Mucosa of descending colon (tissue), 3 donors: Measurements from ENCODE around the gene GLCCI1. TPM values are rescaled to one million over a fixed set of nuclear protein-coding genes. Genes with fewer than 3 reads are reported as not detected.

Source experiments
- ATAC-seq: fragments of 200-7000 bp; cut with Tn5 transposase; one replicate; pipeline ENCODE4 v1.9.1; 2020; ENCODE audit warnings: mild to moderate bottlenecking, moderate library complexity
- DNase-seq, 3 donors: peaks; one replicate each; pipeline ENCODE4 v3.0.0-alpha.2; 2020
- H3K36me3 ChIP-seq: fragments of 200-600 bp; one replicate; pipeline ENCODE4 v1.8.0; 2021; ENCODE audit warnings: low read depth, mild to moderate bottlenecking
- H3K4me1 ChIP-seq: fragments of 200-600 bp; one replicate; pipeline ENCODE4 v1.8.0; 2021; ENCODE audit warnings: low read depth, mild to moderate bottlenecking
- H3K4me3 ChIP-seq: fragments of 200-600 bp; one replicate; pipeline ENCODE4 v1.8.0; 2021; ENCODE audit warnings: mild to moderate bottlenecking
- H3K9me3 ChIP-seq: fragments of 200-600 bp; one replicate; pipeline ENCODE4 v1.8.0; 2021; ENCODE audit warnings: mild to moderate bottlenecking
- intact Hi-C, 2 donors: fragments of 100-400 bp; cut with DNase I in 1 of 2; cut with micrococcal nuclease in 1 of 2; formaldehyde crosslinking; loops; one replicate each; pipeline versions ENCODE4 v1.11.0 to v1.11.1; 2022; cut with DNase I, micrococcal nuclease
- total RNA-seq, 3 donors: library from RNA; stranded (reverse); fragmentation: NEBNext Ultra II Directional in 2 of 3; extraction: Animal tissue kit (Norgen Biotek cat#: 25700) in 2 of 3; gene quantifications; one replicate each; pipeline versions ENCODE4 v1.2.1 to v1.2.4, GENCODE V29; 2021 to 2023
- TF ChIP-seq, protein P1 (sequence below): fragments of 200-600 bp; IDR thresholded peaks from one replicate; pipeline ENCODE4 v1.8.0; 2022; ENCODE audit warnings: antibody characterized with exemption, mild to moderate bottlenecking
- donor health status: DM: no; HTN: no; CAD: no; lungs with moderate emphysema.
- donor health status: DM: no; HTN: no; CAD: no.
- donor health status: DM: no; HTN: yes; CAD: no.

The GLCCI1 gene
- total RNA-seq, 3 donors from 2014 or later: 9.2 to 14.0 (median 12.3) TPM

- no peaks in the 10 kb centered on the region for H3K36me3 ChIP-seq
- DNase-seq (no peak), ATAC-seq (no peak)
- TF ChIP-seq, protein P1, sequence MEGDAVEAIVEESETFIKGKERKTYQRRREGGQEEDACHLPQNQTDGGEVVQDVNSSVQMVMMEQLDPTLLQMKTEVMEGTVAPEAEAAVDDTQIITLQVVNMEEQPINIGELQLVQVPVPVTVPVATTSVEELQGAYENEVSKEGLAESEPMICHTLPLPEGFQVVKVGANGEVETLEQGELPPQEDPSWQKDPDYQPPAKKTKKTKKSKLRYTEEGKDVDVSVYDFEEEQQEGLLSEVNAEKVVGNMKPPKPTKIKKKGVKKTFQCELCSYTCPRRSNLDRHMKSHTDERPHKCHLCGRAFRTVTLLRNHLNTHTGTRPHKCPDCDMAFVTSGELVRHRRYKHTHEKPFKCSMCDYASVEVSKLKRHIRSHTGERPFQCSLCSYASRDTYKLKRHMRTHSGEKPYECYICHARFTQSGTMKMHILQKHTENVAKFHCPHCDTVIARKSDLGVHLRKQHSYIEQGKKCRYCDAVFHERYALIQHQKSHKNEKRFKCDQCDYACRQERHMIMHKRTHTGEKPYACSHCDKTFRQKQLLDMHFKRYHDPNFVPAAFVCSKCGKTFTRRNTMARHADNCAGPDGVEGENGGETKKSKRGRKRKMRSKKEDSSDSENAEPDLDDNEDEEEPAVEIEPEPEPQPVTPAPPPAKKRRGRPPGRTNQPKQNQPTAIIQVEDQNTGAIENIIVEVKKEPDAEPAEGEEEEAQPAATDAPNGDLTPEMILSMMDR: no peak
- intact Hi-C loops: no loop called here
- no peaks in the 10 kb centered on the region for H3K9me3 ChIP-seq
- no peaks in the 10 kb centered on the region for H3K4me1 ChIP-seq
- H3K4me3 ChIP-seq: no peak overlapping the region
Observed at GRCh38 chr7:8129318-8129659, 160.7 kb downstream of the GLCCI1 start.

DNA sequence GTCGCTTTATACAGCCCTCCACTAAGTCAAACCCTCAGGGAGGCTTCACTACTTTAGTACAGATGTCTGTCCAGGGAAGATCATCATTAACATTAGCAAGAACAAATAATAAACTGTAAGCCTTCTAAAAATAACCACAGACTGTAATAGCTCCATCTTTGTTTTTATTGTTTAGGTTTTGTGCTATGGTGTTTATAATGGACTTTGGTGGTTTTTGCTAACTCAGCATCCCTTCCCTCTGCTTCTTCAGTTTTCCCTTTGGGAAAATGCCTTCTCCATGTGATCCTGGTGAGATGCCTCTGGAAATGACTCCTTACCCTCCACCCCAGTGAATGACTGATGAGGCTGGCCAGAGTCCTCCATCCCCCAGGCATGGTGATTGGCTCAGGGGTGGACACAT lies 162.1 kb downstream of the GLCCI1 start:
- ATAC-seq: no peak
- TF ChIP-seq, protein P1: no peak
- intact Hi-C loops: no loop called here

GRCh38 chr7:8131694-8132605 lies 163.4 kb downstream of the GLCCI1 start:
- no peak for DNase-seq
- intact Hi-C loops: no loop called here

More for the DNA sequence above, 162.1 kb downstream of the GLCCI1 start:
- Histone ChIP-seq H3K4me1 (no peaks in the 10 kb centered on the region), H3K4me3 (no peak overlapping the region), H3K9me3 (no peaks in the 10 kb centered on the region), H3K36me3 (no peaks in the 10 kb centered on the region)
- DNase-seq: no peak

DNA sequence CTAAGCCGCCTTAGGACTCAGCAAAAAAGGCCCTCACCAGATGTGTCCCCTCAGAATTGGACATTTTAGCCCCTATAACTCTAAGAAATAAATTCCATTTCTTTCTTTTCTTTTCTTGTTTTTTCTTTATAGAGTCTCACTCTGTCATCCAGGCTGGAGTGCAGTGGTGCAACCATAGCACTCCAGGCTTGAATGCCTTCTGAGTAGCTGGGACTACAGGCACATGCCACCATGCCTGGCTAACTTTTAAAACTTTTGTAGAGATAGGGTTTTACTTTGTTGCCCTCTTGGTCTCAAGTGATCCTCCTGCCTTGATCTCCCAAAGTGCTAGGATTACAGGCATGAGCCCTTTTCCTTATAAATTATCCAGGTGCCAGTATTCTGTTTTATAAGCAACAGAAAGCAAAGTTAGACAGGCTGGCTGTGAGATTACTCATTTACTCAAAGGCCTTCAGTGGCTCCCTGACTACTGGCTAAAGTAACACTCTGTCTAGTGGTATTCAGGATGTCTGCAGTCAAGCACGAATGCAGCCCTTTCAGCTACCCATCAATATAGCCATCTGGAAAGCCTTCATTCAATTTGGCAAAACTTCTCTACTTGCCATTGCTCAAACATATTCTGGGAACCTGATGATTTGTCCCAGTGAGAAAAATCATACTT lies 164.7 kb downstream of the GLCCI1 start:
- no peak for DNase-seq
- TF ChIP-seq, protein P1: no peak
- H3K9me3 ChIP-seq: no peaks in the 10 kb centered on the region

More at GRCh38 chr7:8131694-8132605, 163.4 kb downstream of the GLCCI1 start:
- TF ChIP-seq, protein P1: no peak
- Histone ChIP-seq H3K36me3 (no peaks in the 10 kb centered on the region), H3K4me3 (no peak overlapping the region), H3K4me1 (no peaks in the 10 kb centered on the region), H3K9me3 (no peaks in the 10 kb centered on the region)
- peak; percentile 78 for ATAC-seq

DNA sequence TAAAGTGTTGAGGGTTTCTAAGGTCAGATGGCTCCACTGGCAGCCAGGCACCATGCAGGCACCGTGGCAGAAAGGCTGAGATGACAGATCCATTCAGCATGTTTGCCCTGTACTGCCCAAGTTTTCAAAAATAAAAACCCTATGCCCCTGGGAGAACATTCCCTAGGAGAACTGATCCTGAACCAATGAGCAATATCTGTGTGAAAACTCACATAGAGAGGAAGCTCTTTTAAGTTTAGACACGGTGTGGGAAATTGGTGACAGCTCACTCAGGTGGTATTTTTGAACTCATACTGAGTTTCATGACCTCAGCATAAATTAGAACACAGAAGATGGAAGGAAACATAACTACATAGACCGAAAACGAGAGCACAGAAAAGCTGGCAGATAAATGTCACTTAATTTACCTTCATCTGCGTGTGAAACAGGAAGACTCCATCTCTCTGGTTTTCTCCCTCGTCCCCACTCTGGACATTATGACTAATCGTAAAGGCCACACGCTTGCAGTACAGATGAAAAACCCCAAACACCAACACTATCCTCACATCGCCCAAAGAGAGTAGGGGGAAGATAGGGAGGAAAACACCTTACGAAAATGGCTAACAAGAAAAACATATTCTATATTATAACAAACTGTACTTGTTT lies 165.6 kb downstream of the GLCCI1 start:
- no peak overlapping the region for H3K4me3 ChIP-seq
- ATAC-seq (peak; percentile 46), DNase-seq (no peak)
- TF ChIP-seq, protein P1: no peak
- no peaks in the 10 kb centered on the region for H3K36me3 ChIP-seq
- H3K4me1 ChIP-seq: no peaks in the 10 kb centered on the region
- intact Hi-C loops: no loop called here
- H3K9me3 ChIP-seq: no peaks in the 10 kb centered on the region

More for the DNA sequence above, 164.7 kb downstream of the GLCCI1 start:
- Histone ChIP-seq H3K4me1 (no peaks in the 10 kb centered on the region), H3K36me3 (no peaks in the 10 kb centered on the region), H3K4me3 (no peak overlapping the region)
- no peak for ATAC-seq
- intact Hi-C loops: no loop called here
